Keratinocyte (primary cell): ENCODE results near the gene ATP12A. TPM values are rescaled to one million over a fixed set of nuclear protein-coding genes. Genes with fewer than 3 reads are reported as not detected.

Experiments used
- DNase-seq: peaks from one replicate; pipeline ENCODE4 v3.0.0-alpha.2; 2011; ENCODE audit warnings: low read depth, missing footprints, low spot score
- FAIRE-seq: peaks from 2 replicates; lab custom pipeline; 2011; peaks lifted over from hg19 to GRCh38; lab: Jason Lieb, UNC
- H2AFZ ChIP-seq: 2 replicates; pipeline ENCODE4 v1.6.0; 2012; ENCODE audit warnings: low read length, control low read depth, inconsistent platforms; ENCODE audit not compliant: control insufficient read depth
- H3K27ac ChIP-seq: 2 replicates; pipeline ENCODE4 v1.5.1; 2011; ENCODE audit warnings: low read length; ENCODE audit not compliant: control insufficient read depth, insufficient read depth
- H3K27me3 ChIP-seq: 3 replicates; pipeline ENCODE4 v1.6.0; 2011; ENCODE audit warnings: low read length; ENCODE audit not compliant: control insufficient read depth, insufficient read depth; ENCODE audit errors: extremely low read depth
- H3K36me3 ChIP-seq, 2 experiments: 2 replicates in 1 of 2; 3 replicates in 1 of 2; pipeline ENCODE4 v1.5.1; 2011; ENCODE audit warnings: low read length in 2 of 2, mild to moderate bottlenecking in 1 of 2; ENCODE audit not compliant: control insufficient read depth in 2 of 2, insufficient read depth in 2 of 2; ENCODE audit errors: extremely low read depth in 1 of 2
- H3K4me1 ChIP-seq: 3 replicates; pipeline ENCODE4 v1.5.1; 2011; ENCODE audit warnings: low read length; ENCODE audit not compliant: control insufficient read depth, insufficient read depth; ENCODE audit errors: extremely low read depth
- H3K4me2 ChIP-seq: 3 replicates; pipeline ENCODE4 v1.6.0; 2011; ENCODE audit warnings: low read depth, low read length; ENCODE audit not compliant: control insufficient read depth, insufficient read depth; ENCODE audit errors: extremely low read depth
- H3K4me3 ChIP-seq, 3 experiments: fragments of 200-600 bp in 1 of 3; sonication (generic) in 1 of 3; 2 replicates in 2 of 3; 3 replicates in 1 of 3; pipeline ENCODE4 v1.5.1; 2011 to 2016; ENCODE audit warnings: low read length in 3 of 3, mild to moderate bottlenecking in 3 of 3, control low read depth in 2 of 3, inconsistent platforms in 1 of 3, low read depth in 1 of 3, mixed read lengths in 1 of 3, mixed run types in 1 of 3, moderate library complexity in 1 of 3; ENCODE audit not compliant: control insufficient read depth in 2 of 3, insufficient read depth in 2 of 3; ENCODE audit errors: extremely low read depth in 1 of 3
- H3K79me2 ChIP-seq: 2 replicates; pipeline ENCODE4 v1.6.0; 2012; ENCODE audit warnings: low read length; ENCODE audit not compliant: control insufficient read depth, insufficient read depth
- H3K9ac ChIP-seq: 3 replicates; pipeline ENCODE4 v1.6.0; 2011; ENCODE audit warnings: low read length; ENCODE audit not compliant: control insufficient read depth, insufficient read depth; ENCODE audit errors: extremely low read depth
- H3K9me1 ChIP-seq: 3 replicates; pipeline ENCODE4 v1.6.0; 2011; ENCODE audit warnings: low read length; ENCODE audit not compliant: control insufficient read depth, insufficient read depth; ENCODE audit errors: extremely low read depth
- H3K9me3 ChIP-seq: 2 replicates; pipeline ENCODE4 v1.5.1; 2012; ENCODE audit warnings: low read depth, low read length; ENCODE audit not compliant: control insufficient read depth
- H4K20me1 ChIP-seq: 3 replicates; pipeline ENCODE4 v1.6.0; 2011; ENCODE audit warnings: low read length; ENCODE audit not compliant: control insufficient read depth, insufficient read depth; ENCODE audit errors: extremely low read depth
- EZH2 ChIP-seq: IDR thresholded peaks from one replicate; pipeline ENCODE4 v1.6.1; 2012; ENCODE audit warnings: inconsistent platforms, mild to moderate bottlenecking, low read length, moderate library complexity
- dilution Hi-C: fragments of 300-500 bp; cut with MboI; formaldehyde crosslinking; loops from one replicate; pipeline ENCODE4 v1.7.0; 2020; ENCODE audit warnings: low sequenced_read_pairs; ENCODE audit not compliant: extremely low pct_ligation_motif_present
- polyA plus RNA-seq, 5 experiments: library from polyadenylated mRNA; depleted of rRNA in 3 of 5; stranded (reverse) in 3 of 5; stranded (forward) in 1 of 5; unstranded in 1 of 5; fragments of >200 nt; gene quantifications; 1 replicate in 1 of 5; 2 replicates in 3 of 5; 3 replicates in 1 of 5; pipeline versions ENCODE4 v1.2.1 to v1.2.3, GENCODE V29; 2011 to 2012; ENCODE audit warnings: missing spikeins in 2 of 5, low read depth in 1 of 5, low replicate concordance in 1 of 5
- TF ChIP-seq, protein P1 (sequence below), 3 experiments: IDR thresholded peaks in 1 of 3; conservative IDR thresholded peaks in 1 of 3; optimal IDR thresholded peaks in 1 of 3; 2 replicates in 2 of 3; 3 replicates in 1 of 3; pipeline versions ENCODE3 to v1.5.1; 2011; ENCODE audit warnings: low read length in 3 of 3, mild to moderate bottlenecking in 3 of 3, moderate library complexity in 2 of 3, control low read depth in 1 of 3, inconsistent platforms in 1 of 3; ENCODE audit not compliant: insufficient read depth in 2 of 3; ENCODE audit errors: extremely low read depth in 1 of 3

Gene ATP12A
- polyA plus RNA-seq, 1 donor (not counting 4 experiments of a cell fraction or from before 2014, with no cell fraction given) = 0.79 TPM

DNA sequence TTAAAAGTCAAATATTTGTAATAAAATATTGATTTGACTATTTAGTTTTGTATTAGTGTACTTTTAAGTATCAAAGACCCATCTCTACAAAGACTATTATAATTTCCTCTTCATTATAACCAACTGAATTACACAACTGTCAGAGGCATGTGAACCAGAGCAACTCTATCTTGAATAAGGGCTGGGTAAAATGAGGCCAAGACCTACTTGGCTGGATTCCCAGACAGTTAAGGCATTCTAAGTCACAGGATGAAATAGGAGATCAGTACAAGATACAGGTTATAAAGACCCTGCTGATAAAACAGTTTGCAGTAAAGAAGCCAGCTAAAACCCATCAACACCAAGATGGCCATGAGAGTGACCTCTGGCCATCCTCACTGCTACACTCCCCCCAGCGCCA, 36.2 kb upstream of the ATP12A start:
- Histone ChIP-seq H3K27me3 (no peaks in the 10 kb centered on the region), H4K20me1 (no peaks in the 10 kb centered on the region), H3K4me3 (no peak overlapping the region), H3K36me3 (no peaks in the 10 kb centered on the region), H3K4me2 (no peak overlapping the region), H3K27ac (no peak overlapping the region), H3K79me2 (no peaks in the 10 kb centered on the region), H3K4me1 (peaks cover 1% of the 10 kb centered on the region), H3K9me1 (no peaks in the 10 kb centered on the region), H3K9ac (no peak overlapping the region), H3K9me3 (no peaks in the 10 kb centered on the region), H2AFZ (no peak overlapping the region)
- TF ChIP-seq, protein P1, sequence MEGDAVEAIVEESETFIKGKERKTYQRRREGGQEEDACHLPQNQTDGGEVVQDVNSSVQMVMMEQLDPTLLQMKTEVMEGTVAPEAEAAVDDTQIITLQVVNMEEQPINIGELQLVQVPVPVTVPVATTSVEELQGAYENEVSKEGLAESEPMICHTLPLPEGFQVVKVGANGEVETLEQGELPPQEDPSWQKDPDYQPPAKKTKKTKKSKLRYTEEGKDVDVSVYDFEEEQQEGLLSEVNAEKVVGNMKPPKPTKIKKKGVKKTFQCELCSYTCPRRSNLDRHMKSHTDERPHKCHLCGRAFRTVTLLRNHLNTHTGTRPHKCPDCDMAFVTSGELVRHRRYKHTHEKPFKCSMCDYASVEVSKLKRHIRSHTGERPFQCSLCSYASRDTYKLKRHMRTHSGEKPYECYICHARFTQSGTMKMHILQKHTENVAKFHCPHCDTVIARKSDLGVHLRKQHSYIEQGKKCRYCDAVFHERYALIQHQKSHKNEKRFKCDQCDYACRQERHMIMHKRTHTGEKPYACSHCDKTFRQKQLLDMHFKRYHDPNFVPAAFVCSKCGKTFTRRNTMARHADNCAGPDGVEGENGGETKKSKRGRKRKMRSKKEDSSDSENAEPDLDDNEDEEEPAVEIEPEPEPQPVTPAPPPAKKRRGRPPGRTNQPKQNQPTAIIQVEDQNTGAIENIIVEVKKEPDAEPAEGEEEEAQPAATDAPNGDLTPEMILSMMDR (optimal IDR thresholded peaks at IDR 0.05 in 1 of 3, IDR thresholded peaks at IDR 0.05 in 1 of 3, conservative IDR thresholded peaks at IDR 0.05 in 1 of 3; ENCODE audit: extremely low read depth in 1 of 3, insufficient read depth in 2 of 3, low read length in 3 of 3) = no peak
- no peak for TF ChIP-seq EZH2
- dilution Hi-C loops = no loop called here
- no peak for FAIRE-seq
- no peak for DNase-seq

DNA sequence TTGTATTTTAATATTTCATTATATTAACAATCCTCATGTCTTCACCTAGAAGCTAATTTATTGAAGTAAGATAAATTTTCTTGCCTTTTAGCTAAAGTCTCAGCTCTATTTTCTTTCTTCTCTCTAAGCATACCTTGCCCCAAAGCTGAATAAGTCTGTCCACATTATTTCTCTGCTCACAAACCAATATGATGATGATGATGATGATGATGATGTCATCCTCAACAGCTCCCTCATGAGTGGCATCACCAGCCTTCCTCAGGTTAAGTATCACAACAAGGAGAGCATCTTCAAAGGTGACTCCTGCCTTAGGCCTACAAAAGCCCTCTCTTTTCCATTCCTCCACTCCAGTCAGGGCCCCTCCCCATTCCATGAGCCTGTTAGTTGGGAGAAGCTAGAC, 31.9 kb upstream of the ATP12A start:
- Histone ChIP-seq H3K9ac (no peak overlapping the region), H3K79me2 (no peaks in the 10 kb centered on the region), H3K9me3 (no peaks in the 10 kb centered on the region), H3K4me3 (no peak overlapping the region), H3K27me3 (no peaks in the 10 kb centered on the region), H3K36me3 (no peaks in the 10 kb centered on the region), H3K4me1 (peaks cover 22% of the 10 kb centered on the region), H4K20me1 (no peaks in the 10 kb centered on the region), H3K4me2 (no peak overlapping the region), H3K9me1 (no peaks in the 10 kb centered on the region), H3K27ac (no peak overlapping the region), H2AFZ (no peak overlapping the region)
- dilution Hi-C loops = no loop called here
- FAIRE-seq = no peak
- TF ChIP-seq, protein P1 (optimal IDR thresholded peaks at IDR 0.05 in 1 of 3, IDR thresholded peaks at IDR 0.05 in 1 of 3, conservative IDR thresholded peaks at IDR 0.05 in 1 of 3; ENCODE audit: extremely low read depth in 1 of 3, insufficient read depth in 2 of 3, low read length in 3 of 3) = no peak
- TF ChIP-seq EZH2 = no peak
- no peak for DNase-seq
